Neural cell (in vitro differentiated cells): ENCODE data around the gene ARHGEF17.

Experiments
- CTCF ChIP-seq: fragments of 450-650 bp; IDR thresholded peaks from 2 replicates; pipeline ENCODE4 v1.5.1; 2014; ENCODE audit warnings: antibody characterized with exemption, mild to moderate bottlenecking, moderate library complexity; ENCODE audit not compliant: poor library complexity, severe bottlenecking
- EP300 ChIP-seq: fragments of 450-650 bp; conservative IDR thresholded peaks from 2 replicates; pipeline ENCODE4 v1.6.1; 2014; ENCODE audit warnings: antibody characterized with exemption, mild to moderate bottlenecking, moderate library complexity; ENCODE audit not compliant: poor library complexity, severe bottlenecking
- EZH2 ChIP-seq: fragments of 200-600, 300-800 bp; shearing (Covaris generic), sonication (generic); IDR thresholded peaks from 2 replicates; pipeline ENCODE4 v1.6.1; 2014; ENCODE audit warnings: antibody characterized with exemption, low read length, borderline replicate concordance, mild to moderate bottlenecking; ENCODE audit not compliant: insufficient read depth, poor library complexity, severe bottlenecking
- POLR2AphosphoS5 ChIP-seq: IDR thresholded peaks from 2 replicates; pipeline ENCODE4 v1.6.1; 2012
- REST ChIP-seq: IDR thresholded peaks from 2 replicates; pipeline ENCODE4 v1.6.1; 2012; ENCODE audit warnings: borderline replicate concordance

- no peak for TF ChIP-seq EP300
- no peak for TF ChIP-seq CTCF
- TF ChIP-seq POLR2AphosphoS5, result no peak
- TF ChIP-seq REST, result no peak
- no peak for TF ChIP-seq EZH2
These were observed 45.3 kb downstream of the ARHGEF17 start for GRCh38 chr11:73353422-73353821.
